ENCODE data around the gene NABP1.

DNA sequence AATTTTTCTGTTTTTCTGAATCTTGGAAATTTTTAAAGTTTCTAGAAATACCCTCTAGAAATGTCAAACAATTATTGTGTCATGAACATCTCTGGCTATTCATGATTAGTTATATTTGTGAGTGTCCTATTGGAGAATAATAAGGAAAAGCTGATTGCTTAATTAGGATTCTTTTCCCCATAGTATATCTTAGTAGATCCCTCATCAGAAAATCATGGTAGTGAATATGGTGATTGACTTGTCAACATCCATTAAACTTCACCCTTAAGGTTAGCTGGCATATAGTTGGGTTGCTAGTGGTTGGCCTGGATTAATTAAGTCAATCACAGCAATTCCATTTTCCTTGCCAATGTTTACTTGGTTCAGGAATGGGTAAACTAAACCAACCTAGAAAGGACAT lies 18.7 kb upstream of the NABP1 start:
- TF ChIP-seq POLR2A (IDR thresholded peaks at IDR 0.05; ENCODE audit: low read length) = no peak
- no peak for TF ChIP-seq GATA1 (IDR thresholded peaks at IDR 0.05; ENCODE audit: low read depth, low read length)

All from erythroblast (primary cell).